ENCODE results near the gene RNFT2.

- TF ChIP-seq GRHL2 (CRISPR knock-in tag; IDR thresholded peaks at IDR 0.05; ENCODE audit: insufficient replicate concordance, severe bottlenecking) (no peak), JUN (CRISPR knock-in tag; IDR thresholded peaks at IDR 0.05) (no peak), PRDM15 (CRISPR knock-in tag; IDR thresholded peaks at IDR 0.05) (no peak), GABPB1 (CRISPR knock-in tag; IDR thresholded peaks at IDR 0.05) (no peak), ATF2 (CRISPR knock-in tag; IDR thresholded peaks at IDR 0.05; ENCODE audit: borderline replicate concordance, low read depth) (no peak), CTCF (IDR thresholded peaks at IDR 0.05) (no peak), JAZF1 (CRISPR knock-in tag; IDR thresholded peaks at IDR 0.05) (no peak), CREB1 (CRISPR knock-in tag; IDR thresholded peaks at IDR 0.05) (no peak), ATF3 (CRISPR knock-in tag; conservative IDR thresholded peaks at IDR 0.05) (no peak)
These were observed 94.2 kb downstream of the RNFT2 start for GRCh38 chr12:116832353-116832752.
